Measurements from ENCODE around the gene TMEM108. TPM values are rescaled to one million over a fixed set of nuclear protein-coding genes. Genes with fewer than 3 reads are reported as not detected.

Gene TMEM108
- total and polyA plus RNA-seq, 2 experiments from 2014 or later: 7.4 to 15.3 TPM

- no peak overlapping the region; the same call in 1 of the 2 replicates for H3K27ac Mint-ChIP-seq
- no peak for TF ChIP-seq ETS1 (IDR thresholded peaks at IDR 0.05)
- TF ChIP-seq ZNF114 (CRISPR knock-in tag; IDR thresholded peaks at IDR 0.05): no peak
- no peak for TF ChIP-seq CTCF (conservative IDR thresholded peaks at IDR 0.05; ENCODE audit: low read depth in 2 of 2)
- TF ChIP-seq ZNF331 (CRISPR knock-in tag; IDR thresholded peaks at IDR 0.05; ENCODE audit: low read depth): no peak
- no peak for TF ChIP-seq REST (IDR thresholded peaks at IDR 0.05; ENCODE audit: unreplicated experiment)
- TF ChIP-seq CREB1 (CRISPR knock-in tag; IDR thresholded peaks at IDR 0.05; ENCODE audit: low read depth): no peak
- TF ChIP-seq ZNF462 (CRISPR knock-in tag; IDR thresholded peaks at IDR 0.05): no peak
- TF ChIP-seq EZH2phosphoT487 (IDR thresholded peaks at IDR 0.05; ENCODE audit: unreplicated experiment): no peak
- TF ChIP-seq POLR2AphosphoS5 (IDR thresholded peaks at IDR 0.05; ENCODE audit: low read depth): no peak
- TF ChIP-seq JUNB (IDR thresholded peaks at IDR 0.05; ENCODE audit: unreplicated experiment): no peak
- TF ChIP-seq STAT1 (IDR thresholded peaks at IDR 0.05; ENCODE audit: unreplicated experiment): no peak
- TF ChIP-seq EZH2 (IDR thresholded peaks at IDR 0.05; ENCODE audit: low read depth, unreplicated experiment): no peak
- TF ChIP-seq NANOG (IDR thresholded peaks at IDR 0.05; ENCODE audit: borderline replicate concordance): no peak
- H3K27me3 Mint-ChIP-seq (ENCODE audit: insufficient read depth, low read depth, poor library complexity): peaks cover 2% of the 10 kb centered on the region
- no peaks in the 10 kb centered on the region for H3K79me2 ChIP-seq (replicated peaks; ENCODE audit: insufficient read depth)
- no peak overlapping the region for H3K4me2 ChIP-seq
- ATAC-seq: no peak
- no peaks in the 10 kb centered on the region for H3K27me3 ChIP-seq (ENCODE audit: insufficient read depth)
- no peak overlapping the region for H3K4me3 ChIP-seq
- no peaks in the 10 kb centered on the region for H3F3A ChIP-seq (replicated peaks; ENCODE audit: low read depth)
- H4K20me1 ChIP-seq (replicated peaks; ENCODE audit: insufficient read depth): no peaks in the 10 kb centered on the region
- H3K9me3 Mint-ChIP-seq: no peaks in the 10 kb centered on the region
- no peak overlapping the region for H2AFZ ChIP-seq
- no peak for DNase-seq (ENCODE audit: low spot score)
- H3K4me3 Mint-ChIP-seq: no peak overlapping the region
- H3K36me3 ChIP-seq (ENCODE audit: insufficient read depth): no peaks in the 10 kb centered on the region
- H3K9me2 ChIP-seq (ENCODE audit: insufficient read depth): no peaks in the 10 kb centered on the region
- H3K36me3 Mint-ChIP-seq (ENCODE audit: low read depth): peaks cover 5% of the 10 kb centered on the region; the same call in 1 of the 3 replicates
- peaks cover 14% of the 10 kb centered on the region for H3K4me1 ChIP-seq (ENCODE audit: insufficient read depth)
- H3K4me1 Mint-ChIP-seq: peaks cover 23% of the 10 kb centered on the region
- H3K27ac ChIP-seq (ENCODE audit: low read depth): no peak overlapping the region
These were observed 341.7 kb downstream of the TMEM108 start for GRCh38 chr3:133379926-133380325.
